Measurements from ENCODE around the gene GZMH. TPM values are rescaled to one million over a fixed set of nuclear protein-coding genes. Genes with fewer than 3 reads are reported as not detected.
"Not testable (repeated sequence)": the region's sequence is repeated elsewhere in the genome, so short reads cannot be mapped to it uniquely, and the experiment has no call there.

GZMH gene
- total RNA-seq: 0.27 TPM

GRCh38 chr14:24609655-24610344 lies at the start of gene GZMH:
Gene GZMH, minus strand, starts transcription at chr14:24609685. Its CDS starts 72 bp downstream, at chr14:24609613.
- DNase-seq (ENCODE audit: low read depth in 2 of 3, low spot score in 2 of 3): no peak

GRCh38 chr14:24648361-24648760 lies 38.9 kb upstream of the GZMH start:
- DNase-seq (ENCODE audit: low read depth in 2 of 3, low spot score in 2 of 3): not testable (repeated sequence)

- DNase-seq (ENCODE audit: low read depth in 2 of 3, low spot score in 2 of 3): no peak
Measured at GRCh38 chr14:24639905-24640304, 30.4 kb upstream of the GZMH start.

- DNase-seq (ENCODE audit: low read depth in 2 of 3, low spot score in 2 of 3): no peak
Measured at GRCh38 chr14:24639270-24639669, 29.8 kb upstream of the GZMH start.

GRCh38 chr14:24634158-24634557 lies 24.7 kb upstream of the GZMH start, which contains the start of gene GZMB:
Gene GZMB, minus strand, starts transcription at chr14:24634190. Its CDS starts 30 bp downstream, at chr14:24634160.
- peak in 2 of 3 donors; percentile 6 to 7 for DNase-seq (ENCODE audit: low read depth in 2 of 3, low spot score in 2 of 3)

GRCh38 chr14:24633353-24633752 lies 23.9 kb upstream of the GZMH start:
- DNase-seq (ENCODE audit: low read depth in 2 of 3, low spot score in 2 of 3): no peak

GRCh38 chr14:24632761-24633160 lies 23.3 kb upstream of the GZMH start:
- no peak for DNase-seq (ENCODE audit: low read depth in 2 of 3, low spot score in 2 of 3)

- no peak for DNase-seq (ENCODE audit: low read depth in 2 of 3, low spot score in 2 of 3)
Measured at GRCh38 chr14:24632336-24632735, 22.9 kb upstream of the GZMH start.

GRCh38 chr14:24631749-24632335 lies 22.4 kb upstream of the GZMH start:
- no peak for DNase-seq (ENCODE audit: low read depth in 2 of 3, low spot score in 2 of 3)

GRCh38 chr14:24630872-24631477 lies 21.5 kb upstream of the GZMH start:
- DNase-seq (ENCODE audit: low read depth in 2 of 3, low spot score in 2 of 3): no peak

- DNase-seq (ENCODE audit: low read depth in 2 of 3, low spot score in 2 of 3): no peak
Measured at GRCh38 chr14:24630087-24630871, 20.8 kb upstream of the GZMH start.

GRCh38 chr14:24629521-24629920 lies 20.0 kb upstream of the GZMH start:
- DNase-seq (ENCODE audit: low read depth in 2 of 3, low spot score in 2 of 3): no peak

GRCh38 chr14:24613747-24614146 lies 4.3 kb upstream of the GZMH start:
- DNase-seq (ENCODE audit: low read depth in 2 of 3, low spot score in 2 of 3): no peak

- no peak for DNase-seq (ENCODE audit: low read depth in 2 of 3, low spot score in 2 of 3)
Measured at GRCh38 chr14:24613241-24613640, 3.8 kb upstream of the GZMH start.

- DNase-seq (ENCODE audit: low read depth in 2 of 3, low spot score in 2 of 3): no peak
Measured at GRCh38 chr14:24612196-24612595, 2.7 kb upstream of the GZMH start.

GRCh38 chr14:24607635-24608514 lies 1.6 kb downstream of the GZMH start:
- peak in 1 of 3 donors; percentile 21 for DNase-seq (ENCODE audit: low read depth in 2 of 3, low spot score in 2 of 3)

GRCh38 chr14:24607081-24607480 lies 2.4 kb downstream of the GZMH start:
- no peak for DNase-seq (ENCODE audit: low read depth in 2 of 3, low spot score in 2 of 3)

- DNase-seq (ENCODE audit: low read depth in 2 of 3, low spot score in 2 of 3): no peak
Measured at GRCh38 chr14:24606297-24606696, 3.2 kb downstream of the GZMH start.

GRCh38 chr14:24605435-24606190 lies 3.9 kb downstream of the GZMH start:
- peak; percentile 16 to 62 (median 34) for DNase-seq (ENCODE audit: low read depth in 2 of 3, low spot score in 2 of 3)

Measured in hematopoietic multipotent progenitor cell (in vitro differentiated cells).